HG03469 (cell line): ENCODE measurements around the gene NIPSNAP2.
"Not testable (repeated sequence)": the region's sequence is repeated elsewhere in the genome, so short reads cannot be mapped to it uniquely, and the experiment has no call there.

Source experiments
- ATAC-seq: cut with Tn5 transposase; IDR thresholded peaks from one replicate; pipeline ENCODE4 v1.9.1; 2021; ENCODE audit warnings: mild to moderate bottlenecking, moderate library complexity, moderate number of reproducible peaks; ENCODE audit not compliant: unreplicated experiment

Gene NIPSNAP2

GRCh38 chr7:56046721-56047445 lies 82.5 kb downstream of the NIPSNAP2 start:
- ATAC-seq = no peak

- ATAC-seq = not testable (repeated sequence)
Measured at GRCh38 chr7:56047446-56048116, 83.2 kb downstream of the NIPSNAP2 start.

- ATAC-seq = no peak
Measured at GRCh38 chr7:56048245-56048644, 83.9 kb downstream of the NIPSNAP2 start.

- not testable (repeated sequence) for ATAC-seq
Measured at GRCh38 chr7:56048763-56049162, 84.4 kb downstream of the NIPSNAP2 start.
